HG03039 (cell line): Measurements from ENCODE around the gene EFCAB8.
A peak's percentile ranks its signal among the peaks of the same experiment; 100 is the strongest.

Experiments used
- ATAC-seq: cut with Tn5 transposase; IDR thresholded peaks from one replicate; pipeline ENCODE4 v1.9.1; 2021; ENCODE audit warnings: mild to moderate bottlenecking, moderate library complexity; ENCODE audit not compliant: unreplicated experiment

EFCAB8 gene

GRCh38 chr20:32858701-32859372 lies at the start of gene EFCAB8:
Gene EFCAB8, plus strand, starts transcription at chr20:32858923. Its CDS starts 4,870 bp downstream, at chr20:32863793.
- ATAC-seq, result no peak

- ATAC-seq, result no peak
These were observed 48.8 kb upstream of the EFCAB8 start for GRCh38 chr20:32809907-32810306.

- ATAC-seq, result no peak
These were observed 47.8 kb upstream of the EFCAB8 start for GRCh38 chr20:32810941-32811340.

- no peak for ATAC-seq
These were observed 46.8 kb upstream of the EFCAB8 start for GRCh38 chr20:32811886-32812285.

GRCh38 chr20:32819992-32820697 lies 38.6 kb upstream of the EFCAB8 start:
- ATAC-seq, result peak; percentile 43

GRCh38 chr20:32820698-32821377 lies 37.9 kb upstream of the EFCAB8 start:
- no peak for ATAC-seq

GRCh38 chr20:32822225-32822624 lies 36.5 kb upstream of the EFCAB8 start:
- ATAC-seq, result no peak

GRCh38 chr20:32823078-32823477 lies 35.6 kb upstream of the EFCAB8 start:
- ATAC-seq, result no peak

GRCh38 chr20:32823737-32824588 lies 34.8 kb upstream of the EFCAB8 start:
- no peak for ATAC-seq

- ATAC-seq, result no peak
These were observed 30.6 kb upstream of the EFCAB8 start for GRCh38 chr20:32828029-32828680.

GRCh38 chr20:32829311-32830005 lies 29.3 kb upstream of the EFCAB8 start:
- no peak for ATAC-seq

- no peak for ATAC-seq
These were observed 28.3 kb upstream of the EFCAB8 start for GRCh38 chr20:32830437-32830836.

GRCh38 chr20:32831982-32832381 lies 26.7 kb upstream of the EFCAB8 start:
- ATAC-seq, result no peak

GRCh38 chr20:32832664-32833063 lies 26.1 kb upstream of the EFCAB8 start:
- no peak for ATAC-seq

- no peak for ATAC-seq
These were observed 23.8 kb upstream of the EFCAB8 start for GRCh38 chr20:32834972-32835371.

GRCh38 chr20:32837157-32837556 lies 21.6 kb upstream of the EFCAB8 start:
- no peak for ATAC-seq

GRCh38 chr20:32839227-32839981 lies 19.3 kb upstream of the EFCAB8 start:
- ATAC-seq, result no peak

GRCh38 chr20:32839982-32840285 lies 18.8 kb upstream of the EFCAB8 start:
- ATAC-seq, result no peak

- ATAC-seq, result no peak
These were observed 17.5 kb upstream of the EFCAB8 start for GRCh38 chr20:32841174-32841573.
